ENCODE measurements around the gene F2.

The F2 gene

DNA sequence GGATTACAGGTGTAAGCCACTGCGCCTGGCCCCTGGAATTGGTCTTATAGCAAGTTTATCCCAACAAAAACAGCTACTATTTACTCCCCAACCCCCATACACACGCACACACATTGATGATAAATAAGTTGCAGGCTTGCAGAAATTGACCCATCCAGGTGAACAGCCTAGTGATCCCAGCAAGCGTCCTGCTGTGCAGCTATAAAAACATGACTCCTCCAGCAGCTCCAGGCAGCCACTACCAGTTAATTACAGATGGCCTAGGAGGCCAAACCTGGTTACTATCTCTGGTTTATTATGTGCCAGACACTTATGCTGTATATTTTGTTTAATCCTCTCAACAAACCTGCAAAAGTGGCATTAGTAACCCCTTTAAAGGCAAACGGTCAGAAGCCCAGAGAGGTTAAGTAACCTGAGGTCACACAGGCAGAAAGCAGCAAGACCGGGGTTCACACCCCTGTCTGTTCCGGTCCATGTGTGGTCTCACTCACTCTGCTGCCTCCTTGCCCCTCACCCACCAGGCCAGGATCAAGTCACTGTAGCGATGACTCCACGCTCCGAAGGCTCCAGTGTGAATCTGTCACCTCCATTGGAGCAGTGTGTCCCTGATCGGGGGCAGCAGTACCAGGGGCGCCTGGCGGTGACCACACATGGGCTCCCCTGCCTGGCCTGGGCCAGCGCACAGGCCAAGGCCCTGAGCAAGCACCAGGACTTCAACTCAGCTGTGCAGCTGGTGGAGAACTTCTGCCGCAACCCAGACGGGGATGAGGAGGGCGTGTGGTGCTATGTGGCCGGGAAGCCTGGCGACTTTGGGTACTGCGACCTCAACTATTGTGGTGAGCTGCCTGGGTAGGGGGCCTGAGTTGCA, 6.6 kb downstream of the F2 start:
- no peak for DNase-seq (ENCODE audit: low spot score)
- TF ChIP-seq, protein P1, sequence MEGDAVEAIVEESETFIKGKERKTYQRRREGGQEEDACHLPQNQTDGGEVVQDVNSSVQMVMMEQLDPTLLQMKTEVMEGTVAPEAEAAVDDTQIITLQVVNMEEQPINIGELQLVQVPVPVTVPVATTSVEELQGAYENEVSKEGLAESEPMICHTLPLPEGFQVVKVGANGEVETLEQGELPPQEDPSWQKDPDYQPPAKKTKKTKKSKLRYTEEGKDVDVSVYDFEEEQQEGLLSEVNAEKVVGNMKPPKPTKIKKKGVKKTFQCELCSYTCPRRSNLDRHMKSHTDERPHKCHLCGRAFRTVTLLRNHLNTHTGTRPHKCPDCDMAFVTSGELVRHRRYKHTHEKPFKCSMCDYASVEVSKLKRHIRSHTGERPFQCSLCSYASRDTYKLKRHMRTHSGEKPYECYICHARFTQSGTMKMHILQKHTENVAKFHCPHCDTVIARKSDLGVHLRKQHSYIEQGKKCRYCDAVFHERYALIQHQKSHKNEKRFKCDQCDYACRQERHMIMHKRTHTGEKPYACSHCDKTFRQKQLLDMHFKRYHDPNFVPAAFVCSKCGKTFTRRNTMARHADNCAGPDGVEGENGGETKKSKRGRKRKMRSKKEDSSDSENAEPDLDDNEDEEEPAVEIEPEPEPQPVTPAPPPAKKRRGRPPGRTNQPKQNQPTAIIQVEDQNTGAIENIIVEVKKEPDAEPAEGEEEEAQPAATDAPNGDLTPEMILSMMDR (IDR thresholded peaks at IDR 0.05; ENCODE audit: extremely low read depth, insufficient read depth, missing control alignments), result no peak
- in situ Hi-C loops (cut with MboI; ENCODE audit: low pct_unique_long_range_greater_than_20kb, low sequenced_read_pairs, unreplicated experiment), result no loop called here

DNA sequence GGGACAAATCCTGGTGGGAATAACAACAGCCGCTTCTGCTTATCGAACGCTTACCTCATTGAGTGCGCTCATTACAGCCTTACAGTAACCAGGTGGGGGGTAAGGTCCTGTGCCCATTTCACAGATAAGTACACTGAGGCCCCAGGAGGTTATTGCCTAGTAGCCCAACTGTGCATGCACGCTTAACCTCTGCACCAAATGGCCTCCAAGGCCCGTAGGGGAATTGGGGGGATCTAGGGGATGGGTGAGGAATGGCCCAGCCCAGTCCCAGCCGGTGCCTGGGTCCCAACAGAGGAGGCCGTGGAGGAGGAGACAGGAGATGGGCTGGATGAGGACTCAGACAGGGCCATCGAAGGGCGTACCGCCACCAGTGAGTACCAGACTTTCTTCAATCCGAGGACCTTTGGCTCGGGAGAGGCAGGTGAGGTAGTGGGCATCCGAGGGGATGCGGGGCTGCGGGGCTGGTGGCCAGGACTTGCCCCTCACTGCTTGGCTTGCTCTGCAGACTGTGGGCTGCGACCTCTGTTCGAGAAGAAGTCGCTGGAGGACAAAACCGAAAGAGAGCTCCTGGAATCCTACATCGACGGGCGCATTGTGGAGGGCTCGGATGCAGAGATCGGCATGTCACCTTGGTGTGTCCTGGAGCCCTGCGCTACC, 7.3 kb downstream of the F2 start:
- DNase-seq (ENCODE audit: low spot score), result no peak
- in situ Hi-C loops (cut with MboI; ENCODE audit: low pct_unique_long_range_greater_than_20kb, low sequenced_read_pairs, unreplicated experiment), result no loop called here
- TF ChIP-seq, protein P1 (IDR thresholded peaks at IDR 0.05; ENCODE audit: extremely low read depth, insufficient read depth, missing control alignments), result no peak

DNA sequence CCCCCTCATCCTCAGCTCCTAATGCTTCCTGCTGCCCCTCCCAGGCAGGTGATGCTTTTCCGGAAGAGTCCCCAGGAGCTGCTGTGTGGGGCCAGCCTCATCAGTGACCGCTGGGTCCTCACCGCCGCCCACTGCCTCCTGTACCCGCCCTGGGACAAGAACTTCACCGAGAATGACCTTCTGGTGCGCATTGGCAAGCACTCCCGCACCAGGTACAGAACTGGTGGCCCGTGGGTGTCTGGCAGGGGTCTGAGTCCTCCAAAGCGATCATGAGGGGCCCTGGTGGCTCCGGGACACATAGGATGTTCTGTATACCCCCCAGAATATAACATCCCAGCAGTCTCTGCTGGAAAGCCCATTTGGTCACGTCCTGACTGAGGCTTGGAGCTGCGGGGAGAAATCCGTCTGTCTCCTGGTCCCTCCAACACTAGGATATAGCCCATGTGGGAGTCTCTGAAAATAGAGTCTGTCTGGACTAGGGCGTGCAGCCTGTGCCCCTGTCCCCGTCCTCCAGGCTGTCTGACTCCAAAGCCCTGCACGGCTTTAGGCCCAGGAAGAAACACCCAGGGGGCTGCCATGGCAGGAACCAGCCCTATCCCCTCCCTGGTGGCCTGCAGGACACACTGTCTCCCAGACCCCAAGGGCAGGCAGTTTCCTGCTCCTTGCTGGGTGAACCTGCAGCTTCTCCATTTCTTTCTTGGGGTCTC, 9.1 kb downstream of the F2 start:
- TF ChIP-seq, protein P1 (IDR thresholded peaks at IDR 0.05; ENCODE audit: extremely low read depth, insufficient read depth, missing control alignments), result no peak
- in situ Hi-C loops (cut with MboI; ENCODE audit: low pct_unique_long_range_greater_than_20kb, low sequenced_read_pairs, unreplicated experiment), result no loop called here
- DNase-seq (ENCODE audit: low spot score), result no peak

DNA sequence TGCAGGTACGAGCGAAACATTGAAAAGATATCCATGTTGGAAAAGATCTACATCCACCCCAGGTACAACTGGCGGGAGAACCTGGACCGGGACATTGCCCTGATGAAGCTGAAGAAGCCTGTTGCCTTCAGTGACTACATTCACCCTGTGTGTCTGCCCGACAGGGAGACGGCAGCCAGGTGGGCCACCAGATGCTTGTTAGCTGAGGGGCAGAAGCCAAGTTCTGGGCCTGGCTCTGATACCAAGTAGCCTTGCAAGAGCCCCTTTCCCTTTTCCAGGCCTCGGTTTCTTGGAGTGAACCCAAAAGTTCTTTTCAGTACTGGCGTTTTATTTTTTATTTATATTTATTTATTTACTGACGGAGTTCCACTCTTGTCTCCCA, 9.6 kb downstream of the F2 start:
- in situ Hi-C loops (cut with MboI; ENCODE audit: low pct_unique_long_range_greater_than_20kb, low sequenced_read_pairs, unreplicated experiment), result no loop called here
- no peak for DNase-seq (ENCODE audit: low spot score)
- TF ChIP-seq, protein P1 (IDR thresholded peaks at IDR 0.05; ENCODE audit: extremely low read depth, insufficient read depth, missing control alignments), result no peak

DNA sequence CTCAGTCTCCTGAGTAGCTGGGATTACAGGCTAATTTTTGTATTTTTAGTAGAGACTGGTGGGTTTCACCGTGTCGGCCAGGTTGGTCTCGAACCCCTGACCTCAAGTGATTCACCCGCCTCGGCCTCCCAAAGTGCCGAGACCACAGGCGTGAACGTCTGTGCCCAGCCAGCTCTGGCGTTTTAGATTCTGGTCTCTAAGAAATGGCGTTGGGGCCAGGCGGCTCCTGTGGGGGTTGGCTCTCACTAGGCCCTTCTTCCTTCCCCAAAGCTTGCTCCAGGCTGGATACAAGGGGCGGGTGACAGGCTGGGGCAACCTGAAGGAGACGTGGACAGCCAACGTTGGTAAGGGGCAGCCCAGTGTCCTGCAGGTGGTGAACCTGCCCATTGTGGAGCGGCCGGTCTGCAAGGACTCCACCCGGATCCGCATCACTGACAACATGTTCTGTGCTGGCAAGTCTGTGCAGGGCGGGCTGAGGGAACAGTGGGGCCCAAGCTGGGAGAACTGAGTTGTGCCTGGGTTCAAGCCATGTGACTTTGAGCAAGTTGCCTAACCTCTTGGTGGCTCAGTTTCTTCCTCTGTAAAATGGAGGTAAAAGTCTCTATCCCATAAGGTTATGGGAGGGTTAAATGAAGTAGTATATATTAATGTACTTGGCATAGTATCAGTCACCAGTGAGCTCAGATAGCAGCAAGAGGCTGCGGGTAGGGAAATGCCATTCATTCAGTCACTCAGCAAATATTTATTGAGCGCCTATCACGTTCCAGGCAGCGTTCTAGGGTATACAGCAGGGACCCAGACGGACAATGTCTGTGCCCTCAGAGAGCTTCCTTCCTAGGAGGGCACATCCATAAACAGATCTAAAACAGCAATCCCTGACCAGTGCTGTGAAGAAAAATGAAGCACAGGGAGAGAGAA, 10.4 kb downstream of the F2 start:
- in situ Hi-C loops (cut with MboI; ENCODE audit: low pct_unique_long_range_greater_than_20kb, low sequenced_read_pairs, unreplicated experiment), result no loop called here
- no peak for DNase-seq (ENCODE audit: low spot score)
- TF ChIP-seq, protein P1 (IDR thresholded peaks at IDR 0.05; ENCODE audit: extremely low read depth, insufficient read depth, missing control alignments), result no peak

DNA sequence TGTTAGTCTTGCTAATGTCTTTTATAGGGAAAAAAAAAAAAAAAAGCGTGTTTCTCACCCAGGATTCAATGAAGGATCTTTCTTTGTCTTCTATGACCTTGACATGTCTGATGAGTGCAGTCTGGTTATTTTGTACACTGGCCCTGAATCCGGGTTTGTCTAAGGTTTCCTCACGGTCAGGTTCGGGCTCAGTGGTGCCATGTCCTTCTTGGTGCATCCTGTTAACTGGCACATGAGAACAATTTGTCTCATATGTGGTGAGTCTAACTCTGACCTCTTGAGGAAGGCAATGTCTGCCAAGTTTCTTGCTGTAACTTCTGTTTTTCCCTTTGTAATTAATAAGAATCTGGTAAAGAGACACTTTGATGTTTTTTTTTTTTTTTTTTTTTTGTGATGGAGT, 12.5 kb downstream of the F2 start:
- in situ Hi-C loops (cut with MboI; ENCODE audit: low pct_unique_long_range_greater_than_20kb, low sequenced_read_pairs, unreplicated experiment), result no loop called here

More for the DNA sequence above, 12.5 kb downstream of the F2 start:
- TF ChIP-seq, protein P1 (IDR thresholded peaks at IDR 0.05; ENCODE audit: extremely low read depth, insufficient read depth, missing control alignments), result no peak
- no peak for DNase-seq (ENCODE audit: low spot score)
